Ishikawa (cell line): ENCODE results near the gene PGK2.

ENCODE experiments used
- CEBPB ChIP-seq: IDR thresholded peaks from 2 replicates; pipeline ENCODE4 v1.6.1; 2012
- CREB1 ChIP-seq: IDR thresholded peaks from 2 replicates; pipeline ENCODE4 v1.6.1; 2012; ENCODE audit warnings: low read depth
- EGR1 ChIP-seq: IDR thresholded peaks from 2 replicates; pipeline ENCODE4 v1.6.1; 2012
- EP300 ChIP-seq: IDR thresholded peaks from 2 replicates; pipeline ENCODE4 v1.6.1; 2012; ENCODE audit warnings: borderline replicate concordance
- FOXM1 ChIP-seq: IDR thresholded peaks from 2 replicates; pipeline ENCODE4 v1.6.1; 2012; ENCODE audit warnings: low read depth, borderline replicate concordance
- NFIC ChIP-seq: IDR thresholded peaks from 2 replicates; pipeline ENCODE4 v1.6.1; 2012
- RAD21 ChIP-seq: IDR thresholded peaks from 2 replicates; pipeline ENCODE4 v1.6.1; 2012; ENCODE audit warnings: low read depth
- REST ChIP-seq: IDR thresholded peaks from 2 replicates; pipeline ENCODE4 v1.6.1; 2012; ENCODE audit warnings: low read depth, mild to moderate bottlenecking
- TAF1 ChIP-seq: IDR thresholded peaks from 2 replicates; pipeline ENCODE4 v1.6.1; 2012; ENCODE audit warnings: low read depth, mild to moderate bottlenecking
- TCF12 ChIP-seq: IDR thresholded peaks from 2 replicates; pipeline ENCODE4 v1.6.1; 2012; ENCODE audit warnings: low read depth
- TEAD4 ChIP-seq: IDR thresholded peaks from 2 replicates; pipeline ENCODE4 v1.6.1; 2012
- USF1 ChIP-seq: IDR thresholded peaks from 2 replicates; pipeline ENCODE4 v1.6.1; 2012
- YY1 ChIP-seq: IDR thresholded peaks from 2 replicates; pipeline ENCODE4 v1.6.1; 2012; ENCODE audit warnings: low read depth
- ZBTB7A ChIP-seq: IDR thresholded peaks from 2 replicates; pipeline ENCODE4 v1.6.1; 2012; ENCODE audit warnings: low read depth
- TF ChIP-seq, protein P1 (sequence below): IDR thresholded peaks from 2 replicates; pipeline ENCODE4 v1.6.1; 2012

Gene PGK2

GRCh38 chr6:49787176-49787575, at the start of gene PGK2:
Gene PGK2, minus strand, starts transcription at chr6:49787285. Its CDS starts 98 bp downstream, at chr6:49787187.
- TF ChIP-seq, protein P1, sequence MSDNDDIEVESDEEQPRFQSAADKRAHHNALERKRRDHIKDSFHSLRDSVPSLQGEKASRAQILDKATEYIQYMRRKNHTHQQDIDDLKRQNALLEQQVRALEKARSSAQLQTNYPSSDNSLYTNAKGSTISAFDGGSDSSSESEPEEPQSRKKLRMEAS = no peak
- no peak for TF ChIP-seq FOXM1
- no peak for TF ChIP-seq REST
- TF ChIP-seq EP300 = no peak
- no peak for TF ChIP-seq CREB1
- no peak for TF ChIP-seq NFIC
- no peak for TF ChIP-seq CEBPB
- no peak for TF ChIP-seq ZBTB7A
- no peak for TF ChIP-seq USF1
- TF ChIP-seq TAF1 = no peak
- TF ChIP-seq YY1 = no peak
- no peak for TF ChIP-seq TCF12
- no peak for TF ChIP-seq TEAD4

DNA sequence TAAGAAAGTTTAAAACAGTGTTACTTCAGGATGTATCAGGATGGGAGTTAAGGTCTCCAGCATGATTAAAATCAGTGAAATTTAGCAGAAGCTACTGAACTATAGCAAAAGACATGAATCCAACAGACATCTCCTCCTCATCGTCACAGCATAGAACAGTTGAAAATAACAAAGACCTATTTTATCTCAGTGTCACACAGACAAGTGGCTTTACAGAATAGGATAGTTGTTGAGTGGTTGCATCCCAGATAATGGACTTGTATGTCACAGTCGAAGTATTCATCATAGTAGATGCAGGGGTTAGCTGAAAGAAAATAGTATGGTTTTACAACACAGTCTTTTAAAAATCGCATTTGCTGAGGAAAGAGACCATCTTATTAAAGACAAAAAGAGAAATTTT, 48.1 kb upstream of the PGK2 start:
- TF ChIP-seq TCF12 (no peak), EGR1 (no peak), TEAD4 (no peak), CREB1 (no peak), TAF1 (no peak), ZBTB7A (no peak), YY1 (no peak), EP300 (no peak), FOXM1 (no peak), RAD21 (no peak), USF1 (no peak), CEBPB (no peak), NFIC (no peak), REST (no peak)
- TF ChIP-seq, protein P1 = no peak

- no peak for TF ChIP-seq CEBPB
- no peak for TF ChIP-seq CREB1
- no peak for TF ChIP-seq FOXM1
- no peak for TF ChIP-seq EP300
- TF ChIP-seq NFIC = no peak
- TF ChIP-seq RAD21 = no peak
- TF ChIP-seq, protein P1 = no peak
- TF ChIP-seq REST = no peak
- no peak for TF ChIP-seq USF1
- no peak for TF ChIP-seq EGR1
- TF ChIP-seq YY1 = no peak
- TF ChIP-seq ZBTB7A = no peak
- TF ChIP-seq TAF1 = no peak
- TF ChIP-seq TEAD4 = no peak
- TF ChIP-seq TCF12 = no peak
Observed at GRCh38 chr6:49833386-49833785, 46.3 kb upstream of the PGK2 start.
